Effector CD4-positive, alpha-beta T cell (primary cell): Measurements from ENCODE around the gene PHKB.
"Not testable (repeated sequence)": the region's sequence is repeated elsewhere in the genome, so short reads cannot be mapped to it uniquely, and the experiment has no call there.

Experiments
- DNase-seq: peaks from one replicate; pipeline ENCODE4 v3.0.0-alpha.2; 2020

The PHKB gene

DNA sequence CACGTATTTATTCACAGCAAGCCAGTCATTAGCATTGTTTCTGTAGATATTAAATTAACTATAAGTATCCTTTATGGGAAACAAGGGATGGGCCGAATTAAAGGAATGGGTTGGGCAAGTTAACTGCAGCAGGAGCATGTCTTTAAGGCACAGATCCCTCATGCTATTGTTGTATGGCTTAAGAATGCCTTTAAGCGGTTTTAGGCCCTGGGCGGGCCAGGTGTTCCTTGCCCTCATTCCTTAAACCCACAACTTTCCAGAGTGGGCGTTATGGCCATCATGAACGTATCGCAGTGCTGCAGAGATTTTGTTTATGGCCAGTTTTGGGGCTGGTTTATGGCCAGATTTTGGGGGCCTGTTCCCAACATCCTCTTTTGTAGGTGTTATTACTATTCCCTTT is 9.1 kb downstream of the PHKB start:
- no peak for DNase-seq

DNA sequence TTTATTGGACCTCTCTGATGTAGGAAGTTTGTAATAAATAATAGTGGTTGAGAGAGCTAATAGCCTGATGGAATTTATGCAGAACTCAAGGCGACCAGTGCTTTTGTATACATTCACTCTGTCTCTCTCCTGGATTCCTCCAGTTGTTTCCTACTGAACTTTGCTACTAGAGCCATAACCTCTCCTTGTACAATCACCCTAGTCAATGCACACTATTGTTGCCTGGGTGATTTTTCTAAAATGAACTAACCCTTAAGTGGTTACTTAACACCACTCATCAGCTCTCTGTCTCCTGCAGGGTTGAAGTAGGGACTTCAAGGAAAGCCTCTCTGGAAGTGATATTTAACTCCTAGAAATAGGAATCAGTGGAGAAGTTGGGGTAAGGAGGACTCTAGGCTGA is 9.7 kb downstream of the PHKB start:
- no peak for DNase-seq

DNA sequence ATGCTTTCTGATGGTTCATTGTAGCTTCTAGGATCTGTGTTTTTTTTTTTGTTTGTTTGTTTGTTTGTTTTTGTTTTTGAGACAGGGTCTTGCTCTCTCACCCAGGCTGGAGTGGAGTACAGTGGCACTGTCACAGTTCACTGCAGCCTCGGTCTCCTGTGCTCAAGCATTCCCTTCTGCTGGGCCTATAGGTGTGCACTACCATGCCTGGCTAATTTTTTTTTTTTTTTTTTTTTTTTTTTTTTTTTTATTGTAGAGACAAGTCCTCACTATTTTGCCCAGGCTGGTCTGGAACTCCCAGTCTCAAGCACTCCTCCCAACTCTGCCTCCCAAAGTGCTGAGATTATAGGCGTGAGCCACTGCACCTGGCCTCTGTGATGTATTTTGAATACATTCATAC is 11.9 kb downstream of the PHKB start:
- not testable (repeated sequence) for DNase-seq

DNA sequence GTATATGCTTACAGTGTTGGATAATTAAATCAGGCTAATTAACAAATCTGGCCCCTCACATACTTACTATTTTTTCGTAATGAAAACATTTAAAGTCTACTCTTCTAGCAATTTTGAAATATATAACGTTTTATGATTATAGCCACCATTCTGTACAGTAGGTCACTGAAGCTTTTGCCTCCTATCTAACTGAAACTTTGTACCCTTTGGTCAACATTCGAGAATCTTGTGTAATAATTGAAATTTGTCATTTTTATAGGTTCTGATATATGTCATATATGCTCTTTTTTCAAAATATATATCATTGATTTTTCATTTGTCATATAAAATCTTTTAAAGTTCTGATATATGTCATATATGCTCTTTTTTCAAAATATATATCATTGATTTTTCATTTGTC is 12.7 kb downstream of the PHKB start:
- DNase-seq = no peak

DNA sequence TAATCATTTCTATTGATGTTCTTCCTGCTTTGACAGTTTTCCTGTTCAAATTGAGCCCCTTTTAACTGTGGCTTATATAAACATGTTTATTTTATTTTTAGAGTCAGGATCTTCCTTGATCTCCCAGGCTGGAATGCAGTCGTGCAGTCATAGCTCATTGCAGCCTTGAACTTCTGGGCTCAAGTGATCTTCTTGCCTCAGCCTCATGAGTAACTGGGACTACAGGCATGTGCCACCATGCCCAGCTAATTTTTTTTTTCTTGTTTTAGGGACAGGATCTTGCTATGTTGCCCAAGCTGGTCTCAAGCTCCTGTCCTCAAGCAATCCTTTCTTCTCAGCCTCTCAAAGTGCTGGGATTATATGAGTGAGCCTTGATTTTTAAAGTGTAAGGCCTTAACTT is 14.7 kb downstream of the PHKB start:
- DNase-seq = no peak

DNA sequence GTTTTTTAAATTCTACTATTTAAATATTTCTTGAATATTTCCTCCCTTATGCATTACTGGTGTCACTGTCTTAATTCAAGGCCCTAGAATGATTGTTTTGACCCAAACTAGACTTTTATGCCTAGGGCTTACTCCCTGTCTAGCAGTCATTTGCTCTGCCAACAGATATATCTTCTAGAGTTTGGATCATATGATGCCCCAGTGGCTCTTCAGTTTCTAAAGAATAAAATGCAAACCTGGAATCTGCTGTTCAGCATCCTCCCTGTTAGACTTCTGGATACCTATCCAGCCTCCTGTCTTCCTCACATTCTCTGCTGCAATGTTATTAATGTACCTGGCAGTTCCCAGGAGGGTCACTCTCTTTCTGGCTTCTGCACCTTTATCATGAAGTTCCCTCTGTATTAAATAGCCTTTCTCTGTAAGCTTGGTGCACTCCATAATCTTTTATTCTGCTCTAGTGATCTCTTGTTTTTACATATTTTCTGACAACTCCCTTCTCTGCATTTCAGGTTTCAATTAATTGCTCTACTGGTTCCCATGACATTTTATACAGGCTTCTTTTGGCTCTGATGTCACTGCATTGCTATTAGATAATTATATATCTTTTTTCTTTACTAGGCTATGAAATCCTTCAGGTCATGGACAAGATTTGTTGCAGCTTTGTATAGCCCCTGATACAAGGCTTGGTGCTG is 15.7 kb downstream of the PHKB start:
- no peak for DNase-seq

DNA sequence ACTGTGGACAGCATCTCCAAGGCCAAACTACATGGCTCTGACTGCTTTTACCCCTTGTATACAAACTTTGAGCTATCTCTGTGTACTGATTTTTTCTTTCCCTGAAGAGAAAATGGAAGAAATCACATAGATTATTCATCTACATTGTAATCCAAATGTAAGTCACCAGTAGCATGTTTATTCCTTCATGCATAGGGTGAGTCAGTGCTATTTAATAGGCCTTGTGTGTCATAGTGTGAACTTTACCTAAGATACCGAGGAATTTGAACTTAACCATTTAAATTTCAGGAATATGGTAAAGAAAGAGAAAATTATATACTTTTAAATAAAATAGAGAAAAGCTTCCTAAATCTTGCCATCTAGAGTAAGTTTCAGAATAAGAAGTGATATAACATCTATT is 16.5 kb downstream of the PHKB start:
- no peak for DNase-seq

DNA sequence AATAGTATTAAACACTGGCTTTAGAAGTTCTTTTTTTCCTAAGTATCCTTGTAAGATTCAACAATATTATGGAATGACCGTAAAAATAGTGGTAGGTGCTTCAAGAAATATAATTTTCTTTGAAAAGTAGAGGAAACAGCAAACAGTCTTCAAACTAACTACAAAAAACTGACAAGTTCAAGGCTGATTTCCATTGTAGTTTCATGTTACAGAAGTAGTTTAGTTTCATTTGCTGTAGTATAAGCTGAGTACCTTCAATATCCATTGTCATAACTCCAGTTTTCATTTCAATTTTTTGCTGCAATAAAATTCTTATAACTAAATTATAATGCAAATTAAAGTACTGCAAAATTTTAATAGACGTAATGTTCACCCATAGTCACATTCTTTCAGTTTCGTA is 19.3 kb downstream of the PHKB start:
- DNase-seq = no peak

DNA sequence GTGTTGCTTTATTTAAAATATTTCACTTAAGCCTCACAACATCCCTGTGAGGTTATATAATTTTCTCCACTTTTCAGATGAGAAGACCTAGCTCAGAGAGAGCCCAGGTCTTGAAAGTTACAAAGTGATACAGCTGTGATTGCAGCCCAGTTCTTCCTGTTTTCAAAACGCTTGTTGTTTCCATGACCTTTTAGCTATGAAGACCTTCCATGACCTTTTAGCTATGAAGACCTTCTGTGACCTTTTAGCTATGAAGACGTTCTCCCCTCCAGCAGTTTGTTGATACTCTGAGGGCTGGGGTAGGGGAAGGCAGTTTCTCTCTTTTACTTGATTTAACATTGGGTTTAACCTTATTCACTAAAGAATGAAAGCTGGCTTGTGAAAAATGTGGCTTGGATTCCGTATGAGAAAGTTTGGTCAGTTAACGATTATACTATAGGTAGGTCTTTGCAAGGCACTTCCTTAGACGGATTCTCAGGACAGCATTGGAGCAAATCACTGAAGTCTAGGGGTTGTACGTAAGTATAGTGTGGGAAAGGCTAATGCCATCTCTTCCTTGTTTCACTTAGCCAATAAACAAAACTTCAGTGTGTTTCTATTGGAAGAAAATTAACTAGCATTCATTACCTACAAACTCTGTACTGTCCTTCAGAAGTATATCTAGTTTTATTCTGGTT is 20.7 kb downstream of the PHKB start:
- no peak for DNase-seq

DNA sequence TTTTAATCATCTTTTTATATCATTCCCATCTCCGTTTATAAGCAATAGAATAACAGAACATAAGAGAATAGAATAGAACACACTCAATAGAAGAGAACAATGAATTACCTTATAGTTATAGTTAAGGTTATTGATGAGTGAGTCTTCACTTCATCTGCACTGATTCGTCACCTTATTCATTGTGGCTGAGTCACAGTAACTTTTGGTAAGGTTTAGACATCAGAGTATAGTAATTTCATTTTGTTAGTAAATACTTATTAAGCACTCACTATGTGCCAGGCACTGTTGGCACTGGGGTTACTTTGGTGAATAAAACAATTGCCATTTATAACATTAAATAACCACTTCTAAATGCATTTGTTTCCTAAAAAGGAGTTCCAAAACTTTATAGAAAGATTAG is 22.5 kb downstream of the PHKB start:
- no peak for DNase-seq

DNA sequence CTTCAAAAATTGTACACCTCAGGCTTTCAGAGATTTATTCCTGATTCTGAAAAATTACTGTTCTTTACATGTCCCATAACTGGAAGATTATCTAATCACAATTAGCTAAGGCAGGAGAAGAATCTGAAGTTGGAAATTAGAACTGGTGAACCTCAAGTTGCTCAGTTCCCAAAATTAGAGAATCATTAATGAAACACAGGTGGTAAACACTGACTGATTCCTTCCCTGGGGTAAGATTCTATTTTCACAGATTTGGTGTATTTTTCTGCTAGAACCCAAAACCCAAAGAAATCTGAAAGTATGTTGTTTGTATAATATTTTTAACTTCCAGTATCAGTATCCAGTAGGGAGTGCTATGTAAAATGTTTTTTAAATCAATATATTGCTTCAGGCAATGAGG is 25.7 kb downstream of the PHKB start:
- DNase-seq = no peak

DNA sequence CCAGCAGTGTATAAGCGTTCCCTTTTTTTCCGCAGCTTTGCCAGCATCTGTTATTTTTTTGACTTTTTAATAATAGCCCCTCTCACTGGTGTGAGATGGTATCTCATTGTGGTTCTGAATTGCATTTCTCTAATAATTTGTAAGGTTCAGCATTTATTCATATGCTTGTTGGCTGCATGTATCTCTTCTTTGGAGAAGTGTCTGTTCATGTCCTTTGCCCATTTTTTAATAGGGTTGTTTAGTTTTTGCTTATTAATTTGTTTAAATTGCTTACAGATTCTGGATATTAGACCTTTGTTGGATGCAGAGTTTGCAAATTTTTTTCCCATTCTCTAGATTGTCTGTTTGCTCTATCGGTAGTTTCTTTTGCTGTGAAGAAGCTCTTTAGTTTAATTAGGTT is 26.9 kb downstream of the PHKB start:
- DNase-seq = no peak

DNA sequence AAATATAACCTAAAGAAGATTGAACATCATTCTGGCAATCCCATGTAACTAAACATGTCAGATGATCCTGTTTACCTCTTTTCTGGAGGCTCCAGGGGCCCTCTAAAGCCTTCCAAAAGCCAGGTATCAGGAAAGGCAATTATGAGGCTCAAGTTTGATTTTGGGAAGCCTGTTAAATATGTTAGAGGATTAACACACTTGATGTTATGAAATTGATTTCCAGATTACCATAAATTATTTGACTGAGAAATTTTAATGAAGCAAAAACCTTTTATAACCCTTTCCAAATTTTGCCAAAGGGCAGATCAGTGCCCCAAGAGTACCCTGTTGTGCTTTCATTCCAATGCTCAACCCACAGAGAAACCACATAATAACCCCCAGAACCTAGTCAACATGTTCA is 29.3 kb downstream of the PHKB start:
- DNase-seq = no peak

DNA sequence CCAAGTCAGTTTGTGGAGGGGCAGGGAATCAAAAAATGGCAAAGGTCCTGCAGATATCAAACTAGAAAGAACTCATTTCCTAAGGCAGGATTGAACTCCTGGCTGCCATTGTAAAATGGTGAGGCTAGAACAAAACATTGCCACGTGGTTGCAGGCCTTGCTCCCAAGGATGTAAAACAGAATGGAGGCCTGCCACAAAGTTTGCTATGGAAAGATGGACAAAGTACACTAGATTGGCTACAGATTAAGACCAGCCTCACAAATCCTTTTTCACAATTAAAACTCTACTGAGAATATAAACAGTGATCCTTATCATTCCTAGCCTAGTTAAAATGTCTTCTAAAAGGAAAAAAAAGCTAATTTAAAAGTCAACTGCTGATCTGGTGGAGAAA is 30.9 kb downstream of the PHKB start:
- DNase-seq = no peak

DNA sequence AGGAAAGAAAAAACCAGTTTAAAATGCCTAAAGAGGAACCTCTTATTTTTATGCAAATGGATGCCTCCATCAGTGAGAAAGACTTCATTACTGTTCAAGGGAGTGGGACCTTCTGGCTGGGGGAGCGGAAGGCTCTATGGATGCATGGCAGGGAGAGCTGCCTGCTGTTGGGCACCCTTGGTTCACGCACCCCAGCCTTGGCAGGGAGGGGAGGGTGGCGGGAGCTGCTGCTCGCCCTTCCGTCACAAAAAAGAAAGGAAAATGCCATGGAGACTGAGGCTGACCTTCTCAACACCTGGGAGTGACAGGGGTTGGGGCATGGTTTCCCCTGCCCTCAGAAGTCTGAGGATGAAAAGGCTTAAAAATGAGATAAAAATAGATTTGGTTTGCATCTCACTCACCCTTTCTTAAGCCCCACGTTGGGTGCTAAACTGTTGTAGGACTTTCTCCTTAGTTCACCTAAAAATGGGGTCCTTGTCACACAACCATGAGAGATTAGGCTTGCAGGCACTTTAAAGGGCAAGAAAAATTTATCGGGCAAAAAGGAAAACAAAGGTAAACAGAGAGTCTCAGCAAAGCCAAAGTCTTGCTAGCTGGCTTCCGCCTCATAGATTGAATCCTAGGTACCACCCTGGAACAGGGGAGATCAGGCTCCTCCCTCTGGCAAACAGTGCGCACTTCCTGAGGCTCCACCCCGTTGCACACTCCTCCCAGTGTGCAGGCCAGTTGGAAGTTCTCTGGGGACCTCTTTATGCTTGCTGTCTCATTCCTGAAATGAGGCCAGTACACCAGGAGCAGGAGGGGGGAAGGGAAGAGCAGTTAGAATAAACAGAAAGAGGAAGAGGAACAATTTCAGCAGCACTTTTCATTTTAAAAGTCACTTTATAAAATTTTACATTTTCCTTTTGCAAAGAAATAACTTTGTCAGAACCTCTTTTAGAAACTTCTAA is 31.6 kb downstream of the PHKB start:
- DNase-seq = no peak

DNA sequence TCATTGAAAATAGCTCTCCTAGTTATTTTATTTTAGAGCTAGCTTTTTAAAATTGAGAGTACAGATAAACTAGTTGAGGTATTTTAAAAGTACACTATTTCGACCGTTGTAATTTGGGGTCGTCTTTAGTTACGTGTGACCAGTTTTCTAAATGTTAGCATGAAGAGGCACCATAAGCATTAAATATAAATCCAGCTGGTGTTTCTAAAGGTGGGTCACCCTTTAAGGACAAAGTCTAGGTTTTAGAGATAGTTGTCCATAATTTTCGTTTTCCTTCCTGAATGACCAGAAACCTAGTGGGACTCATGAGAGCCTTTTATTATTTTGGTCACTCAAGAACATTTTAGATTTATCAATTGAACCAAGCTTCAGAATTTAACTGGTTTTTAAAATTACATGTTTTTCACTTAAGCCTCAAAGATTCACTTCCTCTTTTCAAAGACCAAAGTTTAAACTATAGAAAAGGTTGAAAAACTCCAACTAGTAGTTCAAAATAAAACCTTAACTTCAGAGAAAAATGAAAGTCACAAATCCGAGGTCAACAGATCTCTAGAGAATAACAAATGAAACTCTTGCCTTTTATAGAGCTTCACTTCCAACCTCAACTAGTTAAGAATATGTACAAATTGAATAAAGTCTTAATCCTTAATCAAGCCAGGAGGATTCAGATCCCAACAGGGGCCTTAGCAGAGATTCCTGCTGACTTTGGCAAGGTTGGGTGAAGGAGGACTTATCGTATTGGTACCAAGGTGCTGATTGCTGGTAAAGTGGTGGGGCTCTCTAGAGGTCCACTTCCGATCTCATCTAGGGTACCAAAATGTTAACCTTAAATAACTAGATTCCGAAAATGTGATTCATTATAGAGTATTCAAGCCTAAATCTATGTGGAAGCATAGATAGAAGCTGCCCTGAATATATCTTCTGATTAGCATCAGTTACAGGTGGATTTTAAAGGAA is 32.5 kb downstream of the PHKB start:
- no peak for DNase-seq

DNA sequence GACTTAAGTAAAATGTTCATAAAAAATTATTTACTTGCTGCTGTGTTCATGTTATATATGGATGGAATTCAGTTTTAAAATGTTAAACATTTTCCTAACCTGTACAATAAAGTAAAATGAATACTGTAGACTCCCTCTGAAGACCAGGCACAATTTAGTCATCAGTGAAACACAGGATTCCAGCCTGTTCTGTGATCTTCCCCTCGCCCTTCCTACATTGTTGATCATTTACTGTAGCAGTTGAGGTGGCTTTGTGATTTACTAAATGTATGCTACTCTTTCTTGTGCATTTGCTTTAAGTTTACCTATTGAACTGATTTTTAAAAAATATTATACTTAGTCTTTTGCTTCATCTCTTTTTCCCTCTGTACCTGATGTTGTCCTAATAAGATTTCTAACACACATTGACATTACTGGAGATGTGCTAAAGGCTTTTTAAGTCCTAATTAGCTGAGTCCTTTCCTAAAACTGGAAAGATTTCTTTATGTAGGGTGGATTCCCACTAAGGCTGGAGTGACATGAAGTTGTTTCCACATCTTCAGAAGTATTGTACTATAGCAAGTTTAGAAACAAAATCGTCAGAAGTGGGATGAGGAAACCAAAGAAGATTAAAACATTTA is 38.1 kb downstream of the PHKB start:
- no peak for DNase-seq

DNA sequence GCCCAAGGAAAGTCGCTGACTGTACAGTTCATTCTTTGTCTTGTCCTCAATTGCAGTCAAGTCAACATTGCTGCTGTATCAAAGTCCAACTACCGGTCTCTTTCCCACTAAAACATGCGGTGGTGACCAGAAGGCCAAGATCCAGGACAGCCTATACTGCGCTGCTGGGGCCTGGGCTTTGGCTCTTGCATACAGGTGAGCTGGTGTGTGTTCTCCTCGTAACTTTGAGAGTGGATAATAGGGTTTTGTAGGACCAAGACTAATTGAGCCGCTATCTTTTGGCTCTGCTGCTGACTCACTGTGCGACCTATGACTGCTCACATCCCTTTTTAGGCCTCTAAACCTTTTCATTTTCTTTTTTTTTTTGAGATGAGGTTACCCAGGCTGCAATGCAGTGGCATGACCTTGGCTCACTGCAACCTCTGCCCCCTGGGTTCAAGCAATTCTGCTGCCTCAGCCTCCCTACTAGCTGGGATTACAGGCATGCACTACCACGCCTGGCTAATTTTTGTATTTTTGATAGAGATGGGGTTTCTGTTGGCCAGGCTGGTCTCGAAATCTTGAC is 38.7 kb downstream of the PHKB start:
- no peak for DNase-seq

DNA sequence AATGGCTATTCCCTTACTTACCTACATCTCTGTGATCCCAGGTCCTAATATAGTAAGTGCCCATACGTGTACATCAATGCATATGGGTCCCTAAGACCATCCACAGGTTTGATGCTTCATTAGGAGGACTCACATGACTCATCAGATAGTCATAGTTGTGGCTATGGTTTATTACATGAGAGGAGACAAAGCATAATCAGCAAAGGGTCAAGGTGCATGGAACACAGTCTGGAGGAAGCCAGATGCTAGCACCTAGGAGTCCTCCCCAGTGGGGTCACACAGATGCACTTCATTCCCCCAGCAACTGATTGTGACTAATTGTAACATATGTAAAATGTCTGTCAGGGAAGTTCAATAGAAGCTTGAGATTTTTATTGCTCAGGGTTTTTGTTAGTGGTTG is 42.8 kb downstream of the PHKB start:
- no peak for DNase-seq

DNA sequence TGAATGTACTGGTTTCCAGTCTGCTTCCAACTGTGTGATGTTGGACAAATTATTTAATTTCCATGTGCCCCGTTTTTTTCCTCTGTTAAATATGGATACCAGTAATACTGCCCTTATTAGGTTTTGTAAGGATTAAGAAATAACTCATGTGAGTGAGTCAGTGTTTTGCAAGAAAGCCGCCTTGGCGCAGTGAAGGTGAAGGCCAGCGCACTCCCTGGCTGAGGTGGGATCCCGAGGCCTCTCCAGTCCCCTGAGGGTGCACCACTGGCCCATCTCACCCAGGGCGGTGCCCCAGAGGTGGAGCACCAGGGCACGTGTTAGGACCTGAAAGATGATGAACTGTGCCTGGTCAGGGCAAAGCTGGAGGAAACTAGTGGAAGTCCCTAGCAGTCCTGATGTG is 43.5 kb downstream of the PHKB start:
- DNase-seq = no peak

DNA sequence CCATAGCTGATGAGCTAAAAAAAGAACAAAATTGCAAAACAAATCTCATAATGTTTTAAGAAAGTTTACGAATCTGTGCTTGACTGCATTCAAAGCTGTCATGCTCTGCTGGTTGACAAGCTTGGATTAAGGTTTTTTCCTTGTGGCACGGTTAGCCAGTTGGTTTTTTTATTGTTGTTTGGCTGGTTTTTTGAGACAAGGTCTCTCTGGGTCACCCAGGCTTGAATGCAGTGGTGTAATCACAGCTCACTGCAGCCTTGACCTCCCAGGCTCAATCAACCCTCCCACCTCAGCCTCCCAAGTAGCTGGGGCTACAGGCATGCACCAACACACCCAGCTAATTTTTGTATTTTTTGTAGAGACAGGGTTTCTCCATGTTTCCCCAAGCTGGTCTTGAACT is 45.7 kb downstream of the PHKB start:
- DNase-seq = no peak

DNA sequence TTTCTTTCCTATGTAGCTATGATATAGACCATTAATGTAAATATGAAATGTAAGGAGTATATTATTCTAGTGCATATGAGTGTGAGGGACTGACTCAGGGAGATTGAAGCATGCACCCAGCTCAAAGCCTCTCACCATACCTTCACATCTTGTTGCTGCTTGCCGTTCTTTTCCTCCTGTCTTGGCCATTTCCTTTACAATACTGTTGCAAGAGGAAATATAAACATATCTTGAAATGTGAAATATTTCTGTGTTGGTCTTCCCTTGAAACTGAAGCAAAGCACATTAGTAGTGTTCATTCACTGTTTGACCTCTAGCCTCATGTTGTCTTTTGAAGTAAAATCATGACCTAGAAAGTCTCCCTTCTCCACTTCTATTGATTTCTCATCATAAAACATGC is 46.6 kb downstream of the PHKB start:
- no peak for DNase-seq
